Muscle of back (tissue), 11 donors: ENCODE measurements around the gene TSHR. TPM values are rescaled to one million over a fixed set of nuclear protein-coding genes. Genes with fewer than 3 reads are reported as not detected.
"Not testable (repeated sequence)": the region's sequence is repeated elsewhere in the genome, so short reads cannot be mapped to it uniquely, and the experiment has no call there.

Experiments
- DNase-seq, 3 donors: peaks; one replicate each; pipeline versions ENCODE4 v3.0.0 to v3.0.0-alpha.2; 2013
- polyA plus RNA-seq, 10 donors: library from polyadenylated mRNA; unstranded; fragments of 120-200 nt; gene quantifications; one replicate each; pipeline ENCODE4 v1.2.1, GENCODE V29; 2013; ENCODE audit not compliant: insufficient read length in 10 of 10

TSHR gene
- polyA plus RNA-seq, 10 donors = 0.12 to 2.5 (median 0.57) TPM

- DNase-seq = no peak
Measured at GRCh38 chr14:80948291-80948690, 7.1 kb upstream of the TSHR start.

- no peak for DNase-seq
Measured at GRCh38 chr14:80951491-80951890, 3.9 kb upstream of the TSHR start.

- DNase-seq = not testable (repeated sequence)
Measured at GRCh38 chr14:80953211-80953610, 2.2 kb upstream of the TSHR start.

- peak; percentile 82 to 89 (median 85) for DNase-seq
Measured at GRCh38 chr14:80954687-80955299, 628 bp upstream of the TSHR start.

GRCh38 chr14:80956102-80956501 lies 681 bp downstream of the TSHR start:
- no peak for DNase-seq

- peak in 1 of 3 donors; percentile 30 for DNase-seq
Measured at GRCh38 chr14:80956922-80957321, 1.5 kb downstream of the TSHR start.

- DNase-seq = no peak
Measured at GRCh38 chr14:80957613-80958012, 2.2 kb downstream of the TSHR start.

GRCh38 chr14:80958226-80958625 lies 2.8 kb downstream of the TSHR start:
- no peak for DNase-seq

GRCh38 chr14:80958939-80959338 lies 3.5 kb downstream of the TSHR start:
- no peak for DNase-seq

GRCh38 chr14:80959496-80959895 lies 4.1 kb downstream of the TSHR start:
- DNase-seq = no peak

GRCh38 chr14:80965037-80965436 lies 9.6 kb downstream of the TSHR start:
- no peak for DNase-seq

GRCh38 chr14:80973931-80974641 lies 18.7 kb downstream of the TSHR start:
- DNase-seq = peak; percentile 40 to 61 (median 41)

GRCh38 chr14:80974679-80975078 lies 19.3 kb downstream of the TSHR start:
- DNase-seq = no peak

- DNase-seq = no peak
Measured at GRCh38 chr14:80977221-80977620, 21.8 kb downstream of the TSHR start.

GRCh38 chr14:80978403-80978802 lies 23.0 kb downstream of the TSHR start:
- DNase-seq = no peak

- no peak for DNase-seq
Measured at GRCh38 chr14:80979951-80980350, 24.5 kb downstream of the TSHR start.

- no peak for DNase-seq
Measured at GRCh38 chr14:80981156-80981555, 25.7 kb downstream of the TSHR start.

- no peak for DNase-seq
Measured at GRCh38 chr14:80981673-80982072, 26.3 kb downstream of the TSHR start.

GRCh38 chr14:80982711-80983110 lies 27.3 kb downstream of the TSHR start:
- no peak for DNase-seq

- DNase-seq = peak; percentile 59 to 79 (median 67)
Measured at GRCh38 chr14:80987235-80988032, 32.0 kb downstream of the TSHR start.

- DNase-seq = no peak
Measured at GRCh38 chr14:80988192-80988591, 32.8 kb downstream of the TSHR start.

GRCh38 chr14:80988735-80989429 lies 33.5 kb downstream of the TSHR start:
- no peak for DNase-seq
